Measurements from ENCODE around the gene NTM.

GRCh38 chr11:132050577-132051165 lies 680.3 kb downstream of the NTM start:
- TF ChIP-seq, protein P1, sequence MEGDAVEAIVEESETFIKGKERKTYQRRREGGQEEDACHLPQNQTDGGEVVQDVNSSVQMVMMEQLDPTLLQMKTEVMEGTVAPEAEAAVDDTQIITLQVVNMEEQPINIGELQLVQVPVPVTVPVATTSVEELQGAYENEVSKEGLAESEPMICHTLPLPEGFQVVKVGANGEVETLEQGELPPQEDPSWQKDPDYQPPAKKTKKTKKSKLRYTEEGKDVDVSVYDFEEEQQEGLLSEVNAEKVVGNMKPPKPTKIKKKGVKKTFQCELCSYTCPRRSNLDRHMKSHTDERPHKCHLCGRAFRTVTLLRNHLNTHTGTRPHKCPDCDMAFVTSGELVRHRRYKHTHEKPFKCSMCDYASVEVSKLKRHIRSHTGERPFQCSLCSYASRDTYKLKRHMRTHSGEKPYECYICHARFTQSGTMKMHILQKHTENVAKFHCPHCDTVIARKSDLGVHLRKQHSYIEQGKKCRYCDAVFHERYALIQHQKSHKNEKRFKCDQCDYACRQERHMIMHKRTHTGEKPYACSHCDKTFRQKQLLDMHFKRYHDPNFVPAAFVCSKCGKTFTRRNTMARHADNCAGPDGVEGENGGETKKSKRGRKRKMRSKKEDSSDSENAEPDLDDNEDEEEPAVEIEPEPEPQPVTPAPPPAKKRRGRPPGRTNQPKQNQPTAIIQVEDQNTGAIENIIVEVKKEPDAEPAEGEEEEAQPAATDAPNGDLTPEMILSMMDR (IDR thresholded peaks at IDR 0.05), result no peak
- TF ChIP-seq MAX (CRISPR knock-in tag; IDR thresholded peaks at IDR 0.05), result no peak
- no peak for TF ChIP-seq MYBL2 (CRISPR knock-in tag; IDR thresholded peaks at IDR 0.05)
- TF ChIP-seq, protein P2, sequence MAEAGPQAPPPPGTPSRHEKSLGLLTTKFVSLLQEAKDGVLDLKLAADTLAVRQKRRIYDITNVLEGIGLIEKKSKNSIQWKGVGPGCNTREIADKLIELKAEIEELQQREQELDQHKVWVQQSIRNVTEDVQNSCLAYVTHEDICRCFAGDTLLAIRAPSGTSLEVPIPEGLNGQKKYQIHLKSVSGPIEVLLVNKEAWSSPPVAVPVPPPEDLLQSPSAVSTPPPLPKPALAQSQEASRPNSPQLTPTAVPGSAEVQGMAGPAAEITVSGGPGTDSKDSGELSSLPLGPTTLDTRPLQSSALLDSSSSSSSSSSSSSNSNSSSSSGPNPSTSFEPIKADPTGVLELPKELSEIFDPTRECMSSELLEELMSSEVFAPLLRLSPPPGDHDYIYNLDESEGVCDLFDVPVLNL (CRISPR knock-in tag; IDR thresholded peaks at IDR 0.05; ENCODE audit: borderline replicate concordance, low read depth), result no peak
- no peak for TF ChIP-seq ATF1 (CRISPR knock-in tag; IDR thresholded peaks at IDR 0.05)
- no peak for TF ChIP-seq ATF2 (CRISPR knock-in tag; IDR thresholded peaks at IDR 0.05; ENCODE audit: borderline replicate concordance, low read depth)
- no peak for TF ChIP-seq FOXJ3 (CRISPR knock-in tag; IDR thresholded peaks at IDR 0.05; ENCODE audit: borderline replicate concordance)
- TF ChIP-seq CREM (CRISPR knock-in tag; IDR thresholded peaks at IDR 0.05), result no peak
- no peak for TF ChIP-seq ZNF138 (CRISPR knock-in tag; conservative IDR thresholded peaks at IDR 0.05)
- TF ChIP-seq CBFB (CRISPR knock-in tag; IDR thresholded peaks at IDR 0.05; ENCODE audit: low read depth), result no peak
- no peak for TF ChIP-seq GABPB1 (CRISPR knock-in tag; IDR thresholded peaks at IDR 0.05)
- TF ChIP-seq, protein P3, sequence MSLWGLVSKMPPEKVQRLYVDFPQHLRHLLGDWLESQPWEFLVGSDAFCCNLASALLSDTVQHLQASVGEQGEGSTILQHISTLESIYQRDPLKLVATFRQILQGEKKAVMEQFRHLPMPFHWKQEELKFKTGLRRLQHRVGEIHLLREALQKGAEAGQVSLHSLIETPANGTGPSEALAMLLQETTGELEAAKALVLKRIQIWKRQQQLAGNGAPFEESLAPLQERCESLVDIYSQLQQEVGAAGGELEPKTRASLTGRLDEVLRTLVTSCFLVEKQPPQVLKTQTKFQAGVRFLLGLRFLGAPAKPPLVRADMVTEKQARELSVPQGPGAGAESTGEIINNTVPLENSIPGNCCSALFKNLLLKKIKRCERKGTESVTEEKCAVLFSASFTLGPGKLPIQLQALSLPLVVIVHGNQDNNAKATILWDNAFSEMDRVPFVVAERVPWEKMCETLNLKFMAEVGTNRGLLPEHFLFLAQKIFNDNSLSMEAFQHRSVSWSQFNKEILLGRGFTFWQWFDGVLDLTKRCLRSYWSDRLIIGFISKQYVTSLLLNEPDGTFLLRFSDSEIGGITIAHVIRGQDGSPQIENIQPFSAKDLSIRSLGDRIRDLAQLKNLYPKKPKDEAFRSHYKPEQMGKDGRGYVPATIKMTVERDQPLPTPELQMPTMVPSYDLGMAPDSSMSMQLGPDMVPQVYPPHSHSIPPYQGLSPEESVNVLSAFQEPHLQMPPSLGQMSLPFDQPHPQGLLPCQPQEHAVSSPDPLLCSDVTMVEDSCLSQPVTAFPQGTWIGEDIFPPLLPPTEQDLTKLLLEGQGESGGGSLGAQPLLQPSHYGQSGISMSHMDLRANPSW (CRISPR knock-in tag; conservative IDR thresholded peaks at IDR 0.05; ENCODE audit: low read depth), result no peak
